CD14-positive monocyte (primary cell): ENCODE data around the gene S100A10. TPM values are rescaled to one million over a fixed set of nuclear protein-coding genes. Genes with fewer than 3 reads are reported as not detected.

Experiments
- DNase-seq, 3 donors: peaks; one replicate each; pipeline ENCODE4 v3.0.0-alpha.2; 2011 to 2022
- H2AFZ ChIP-seq: 2 replicates; pipeline ENCODE4 v1.6.0; 2012; ENCODE audit warnings: mild to moderate bottlenecking, low read depth, low read length, inconsistent platforms; ENCODE audit not compliant: insufficient read depth, poor library complexity, severe bottlenecking
- H3K27ac ChIP-seq, 2 donors: 1 replicate in 1 of 2; 2 replicates in 1 of 2; pipeline ENCODE4 v1.5.1; 2012 to 2013; ENCODE audit warnings: low read length in 2 of 2, control low read depth in 1 of 2, inconsistent platforms in 1 of 2, low read depth in 1 of 2, mild to moderate bottlenecking in 1 of 2
- H3K27me3 ChIP-seq, 2 donors: one replicate each; pipeline versions ENCODE4 v1.6.0 to v1.6.1; 2011 to 2013; ENCODE audit warnings: low read length in 2 of 2; ENCODE audit not compliant: control insufficient read depth in 2 of 2, insufficient read depth in 2 of 2
- H3K36me3 ChIP-seq, 2 donors: replicated peaks in 1 of 2; 1 replicate in 1 of 2; 2 replicates in 1 of 2; pipeline versions ENCODE4 v1.5.1 to v1.6.1; 2012 to 2013; ENCODE audit warnings: low read length in 2 of 2, control low read depth in 1 of 2, inconsistent platforms in 1 of 2, mild to moderate bottlenecking in 1 of 2; ENCODE audit not compliant: insufficient read depth in 2 of 2, control insufficient read depth in 1 of 2
- H3K4me1 ChIP-seq, 2 donors: 1 replicate in 1 of 2; 2 replicates in 1 of 2; pipeline versions ENCODE4 v1.5.1 to v1.6.1; 2012 to 2013; ENCODE audit warnings: low read length in 2 of 2, control low read depth in 1 of 2, inconsistent platforms in 1 of 2, mild to moderate bottlenecking in 1 of 2, moderate library complexity in 1 of 2; ENCODE audit not compliant: insufficient read depth in 2 of 2, control insufficient read depth in 1 of 2
- H3K4me2 ChIP-seq: replicated peaks from 2 replicates; pipeline ENCODE3; 2012; ENCODE audit warnings: low read length, moderate library complexity, mild to moderate bottlenecking; ENCODE audit not compliant: poor library complexity, severe bottlenecking; ENCODE audit errors: extremely low read depth
- H3K4me3 ChIP-seq, 3 experiments: fragments of 200-600 bp in 1 of 3; sonication (generic) in 1 of 3; replicated peaks in 1 of 3; 1 replicate in 2 of 3; 2 replicates in 1 of 3; pipeline ENCODE4 v1.5.1; 2011 to 2013; ENCODE audit warnings: low read length in 3 of 3, mild to moderate bottlenecking in 3 of 3, control low read depth in 2 of 3, low read depth in 2 of 3, inconsistent platforms in 1 of 3, moderate library complexity in 1 of 3
- H3K79me2 ChIP-seq: 2 replicates; pipeline ENCODE4 v1.6.0; 2012; ENCODE audit warnings: mild to moderate bottlenecking, control low read depth, inconsistent platforms, low read length, moderate library complexity; ENCODE audit not compliant: insufficient read depth
- H3K9ac ChIP-seq: 2 replicates; pipeline ENCODE4 v1.6.0; 2017; ENCODE audit warnings: low read length, mild to moderate bottlenecking; ENCODE audit not compliant: insufficient read depth, poor library complexity, severe bottlenecking
- H3K9me3 ChIP-seq, 2 donors: replicated peaks in 1 of 2; 1 replicate in 1 of 2; 2 replicates in 1 of 2; pipeline versions ENCODE4 v1.5.1 to v1.6.1; 2012 to 2013; ENCODE audit warnings: low read length in 2 of 2, control low read depth in 1 of 2; ENCODE audit not compliant: control insufficient read depth in 1 of 2, insufficient read depth in 1 of 2
- H4K20me1 ChIP-seq: 2 replicates; pipeline ENCODE4 v1.6.0; 2012; ENCODE audit warnings: mild to moderate bottlenecking, low read length, control low read depth, moderate library complexity; ENCODE audit not compliant: insufficient read depth
- H3K27ac Mint-ChIP-seq, 7 donors: one replicate each; pipeline ENCODE4 v1.8.0; 2020; ENCODE audit warnings: mild to moderate bottlenecking in 7 of 7, mixed read lengths in 7 of 7, moderate library complexity in 6 of 7, inconsistent platforms in 2 of 7
- H3K27me3 Mint-ChIP-seq, 3 donors: one replicate each; pipeline ENCODE4 v1.8.0; 2021 to 2022; ENCODE audit warnings: low read depth in 3 of 3, mild to moderate bottlenecking in 3 of 3, mixed read lengths in 3 of 3, moderate library complexity in 3 of 3, inconsistent platforms in 1 of 3
- H3K36me3 Mint-ChIP-seq, 2 donors: one replicate each; pipeline ENCODE4 v1.8.0; 2020; ENCODE audit warnings: mixed read lengths in 2 of 2, inconsistent platforms in 1 of 2, mild to moderate bottlenecking in 1 of 2
- H3K4me1 Mint-ChIP-seq: one replicate; pipeline ENCODE4 v1.8.0; 2020; ENCODE audit warnings: mild to moderate bottlenecking, mixed read lengths
- H3K4me3 Mint-ChIP-seq, 2 donors: one replicate each; pipeline ENCODE4 v1.8.0; 2020; ENCODE audit warnings: mild to moderate bottlenecking in 2 of 2, mixed read lengths in 2 of 2, moderate library complexity in 1 of 2
- H3K9me3 Mint-ChIP-seq, 7 donors: one replicate each; pipeline ENCODE4 v1.8.0; 2020 to 2022; ENCODE audit warnings: mixed read lengths in 7 of 7, mild to moderate bottlenecking in 6 of 7, moderate library complexity in 6 of 7, inconsistent platforms in 2 of 7
- CTCF ChIP-seq: fragments of 200-600 bp; IDR thresholded peaks from one replicate; pipeline ENCODE4 v1.8.0; 2022; ENCODE audit warnings: antibody characterized with exemption, mild to moderate bottlenecking
- WGBS: methylation state at CpG from one replicate; pipeline ENCODE4 v1.1.5; 2013; ENCODE audit warnings: missing lambda C conversion rate; ENCODE audit not compliant: insufficient coverage; 5-methylcytosine and 5-hydroxymethylcytosine counted together
- intact Hi-C, 2 donors: fragments of 100-400 bp; cut with micrococcal nuclease; formaldehyde crosslinking; loops; one replicate each; pipeline versions ENCODE4 v1.15.0 to v1.15.1; 2023
- polyA plus RNA-seq, 3 donors: library from polyadenylated mRNA; depleted of rRNA in 1 of 3; unstranded in 2 of 3; stranded (reverse) in 1 of 3; fragments of 300-500 nt in 2 of 3; fragments of >200 nt in 1 of 3; fragmentation: Illumina TruSeq in 2 of 3; gene quantifications; 1 replicate in 2 of 3; 2 replicates in 1 of 3; pipeline ENCODE4 v1.2.3, GENCODE V29; 2012 to 2021

S100A10 gene
- polyA plus RNA-seq, 3 donors, result 422 to 2,138 (median 2,129) TPM

DNA sequence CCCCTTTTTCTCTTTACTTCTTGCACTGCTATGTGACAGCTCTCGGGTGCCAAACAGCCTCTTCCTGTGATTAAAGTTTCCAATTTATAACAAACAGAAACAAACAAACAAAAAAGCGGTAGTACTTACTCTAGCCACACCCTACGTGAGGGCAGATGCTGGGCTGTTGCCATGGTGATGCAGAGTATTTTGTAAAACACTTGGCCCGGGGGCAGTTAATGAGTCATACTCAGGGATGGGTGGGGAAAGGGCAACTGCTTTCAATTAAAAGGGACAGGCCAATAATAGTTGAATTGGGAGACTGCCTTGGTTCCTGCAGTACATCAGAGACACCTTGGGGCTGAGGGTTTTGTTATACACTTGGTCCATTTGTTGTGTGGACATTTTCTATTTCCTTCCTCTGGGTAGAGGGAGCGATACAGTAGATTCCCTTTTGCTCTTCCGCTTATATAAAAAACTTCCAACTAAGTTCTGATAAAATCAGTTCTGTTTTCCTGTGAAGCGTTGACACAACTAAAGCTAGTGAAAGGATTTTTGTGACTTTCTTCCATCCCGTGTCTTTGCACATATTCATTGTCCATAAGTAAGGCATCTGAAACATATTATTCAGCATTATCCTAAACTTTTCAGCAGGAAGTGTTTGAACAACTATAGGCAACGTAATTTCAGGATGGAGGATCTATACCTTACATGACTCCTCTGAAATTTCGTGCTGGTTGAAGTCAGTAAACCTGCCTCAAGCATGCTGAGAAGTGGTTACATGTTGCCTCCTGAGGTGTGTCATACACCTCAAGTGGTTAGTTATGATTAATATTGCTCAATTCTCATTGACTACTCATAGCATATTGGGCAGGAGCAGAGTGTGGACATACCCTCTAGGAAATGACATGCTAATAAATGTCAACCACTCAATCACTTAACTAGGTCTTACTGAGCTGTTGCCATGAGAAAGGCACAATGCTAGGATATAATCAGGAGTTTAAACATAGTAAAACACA is 47.6 kb downstream of the S100A10 start:
- Histone ChIP-seq H3K9me3 (no peaks in the 10 kb centered on the region), H3K36me3 (no peaks in the 10 kb centered on the region), H3K9ac (peak overlapping the region; percentile 83), H3K4me3 (peak overlapping the region in 1 of 3 experiments; percentile 46), H3K79me2 (no peaks in the 10 kb centered on the region), H3K4me1 (peaks cover 44 to 53% of the 10 kb centered on the region in 2 donors), H4K20me1 (no peaks in the 10 kb centered on the region), H3K27me3 (no peaks in the 10 kb centered on the region), H2AFZ (no peak overlapping the region), H3K27ac (peak overlapping the region; percentile 80 to 100), H3K4me2 (peak overlapping the region; percentile 59)
- peaks cover 6% of the 10 kb centered on the region in 2 donors for H3K36me3 Mint-ChIP-seq
- H3K4me1 Mint-ChIP-seq, result peaks cover 52% of the 10 kb centered on the region
- 0% methylated on average over 1 of the region's 10 CpGs for WGBS
- peak overlapping the region; percentile 97 to 100 (median 99) for H3K27ac Mint-ChIP-seq
- no peak for TF ChIP-seq CTCF
- peaks cover 0 to 7% (median 2%) of the 10 kb centered on the region in 3 donors for H3K27me3 Mint-ChIP-seq
- DNase-seq, result peak; percentile 99 to 100 (median 99)
- H3K4me3 Mint-ChIP-seq, result peak overlapping the region; percentile 40 to 77
- peaks cover 0 to 6% (median 0%) of the 10 kb centered on the region in 7 donors for H3K9me3 Mint-ChIP-seq
- intact Hi-C loops, result loop anchor here (2.0 to 5.0 kb wide), 2 partner anchors 47 to 101 kb away; partner anchors contain the start of gene S100A10 (in 1 of the 2)

DNA sequence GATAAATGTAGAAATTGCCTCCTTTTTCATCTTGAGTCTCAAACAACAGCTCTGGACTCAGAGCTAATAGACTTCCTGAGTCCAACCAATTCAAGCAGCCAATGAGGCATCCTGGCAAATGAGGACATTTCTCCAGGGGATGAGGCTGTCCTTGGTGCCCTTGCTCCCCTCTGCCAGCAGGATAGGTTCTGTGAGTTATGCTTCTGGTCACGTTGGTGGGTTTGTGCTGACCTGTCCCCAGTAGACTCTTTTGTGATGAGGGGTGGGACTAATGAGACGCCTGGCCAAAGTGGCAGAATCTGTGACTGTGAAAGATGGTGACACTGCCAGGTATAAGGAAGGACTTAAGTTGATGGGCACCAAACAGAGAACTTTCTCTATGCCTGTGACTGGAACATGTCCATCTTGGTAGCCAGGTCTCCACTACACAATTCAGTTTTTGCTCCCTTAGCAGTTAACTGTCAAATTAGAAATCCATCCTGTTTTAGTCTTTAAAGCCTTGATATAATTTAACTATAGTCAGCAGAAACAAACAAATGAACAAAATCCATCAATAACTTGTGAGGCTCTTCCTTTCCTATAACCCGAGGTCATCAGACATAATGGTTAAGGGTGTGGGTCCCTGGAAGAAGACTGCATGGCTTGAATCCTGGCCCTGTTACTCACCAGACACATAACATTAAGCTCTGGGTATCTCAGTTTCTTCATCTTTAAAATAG is 48.6 kb downstream of the S100A10 start:
- H3K36me3 Mint-ChIP-seq, result peaks cover 6% of the 10 kb centered on the region in 2 donors
- H3K4me2 ChIP-seq, result peak overlapping the region; percentile 59
- peak overlapping the region; percentile 40 to 77 for H3K4me3 Mint-ChIP-seq
- no peaks in the 10 kb centered on the region for H3K9me3 ChIP-seq
- no peak overlapping the region for H2AFZ ChIP-seq
- peak overlapping the region; percentile 80 to 100 for H3K27ac ChIP-seq
- intact Hi-C loops, result loop anchor here (2.0 to 5.0 kb wide), 2 partner anchors 48 to 102 kb away; partner anchors contain the start of gene S100A10 (in 1 of the 2)
- peak overlapping the region; percentile 97 to 100 (median 99) for H3K27ac Mint-ChIP-seq
- H3K36me3 ChIP-seq, result no peaks in the 10 kb centered on the region
- H3K4me3 ChIP-seq, result peak overlapping the region in 1 of 3 experiments; percentile 34
- H3K27me3 ChIP-seq, result no peaks in the 10 kb centered on the region
- no peak for TF ChIP-seq CTCF
- H3K9ac ChIP-seq, result peak overlapping the region; percentile 83
- H3K4me1 Mint-ChIP-seq, result peaks cover 62% of the 10 kb centered on the region
- H3K9me3 Mint-ChIP-seq, result peaks cover 0 to 5% (median 0%) of the 10 kb centered on the region in 7 donors
- peaks cover 0 to 12% (median 0%) of the 10 kb centered on the region in 3 donors for H3K27me3 Mint-ChIP-seq
- no peaks in the 10 kb centered on the region for H4K20me1 ChIP-seq
- DNase-seq, result no peak
- H3K79me2 ChIP-seq, result no peaks in the 10 kb centered on the region
- peaks cover 49 to 61% of the 10 kb centered on the region in 2 donors for H3K4me1 ChIP-seq
- 100% methylated on average over 2 of the region's 3 CpGs for WGBS
